GM10248 (cell line): ENCODE measurements around the gene CDH18.

Experiments used
- CTCF ChIA-PET: fragments of 300-600 bp; sonication (Branson Sonifier 250); formaldehyde crosslinking; extraction: SDS; loops from one replicate; lab custom pipeline; 2021; ENCODE audit warnings: antibody characterized with exemption; lab: Yijun Ruan, JAX
- POLR2A ChIA-PET: fragments of 350-650 bp; sonication (Branson Sonifier 250); formaldehyde crosslinking; extraction: SDS; loops from one replicate; lab custom pipeline; 2020; ENCODE audit warnings: antibody characterized with exemption; lab: Yijun Ruan, JAX
- DNase-seq: peaks from one replicate; pipeline ENCODE4 v3.0.0; 2012; ENCODE audit errors: extremely low spot score
- CTCF ChIP-seq: IDR thresholded peaks from 2 replicates; pipeline ENCODE4 v1.5.1; 2012; ENCODE audit warnings: mild to moderate bottlenecking, low read depth; ENCODE audit errors: extremely low read depth, missing control alignments, control extremely low read depth

Gene CDH18

GRCh38 chr5:19771174-19771835, 216.7 kb downstream of the CDH18 start:
- TF ChIP-seq CTCF, result no peak
- ChIA-PET POLR2A (no interaction called here), CTCF (no interaction called here)
- no peak for DNase-seq

DNA sequence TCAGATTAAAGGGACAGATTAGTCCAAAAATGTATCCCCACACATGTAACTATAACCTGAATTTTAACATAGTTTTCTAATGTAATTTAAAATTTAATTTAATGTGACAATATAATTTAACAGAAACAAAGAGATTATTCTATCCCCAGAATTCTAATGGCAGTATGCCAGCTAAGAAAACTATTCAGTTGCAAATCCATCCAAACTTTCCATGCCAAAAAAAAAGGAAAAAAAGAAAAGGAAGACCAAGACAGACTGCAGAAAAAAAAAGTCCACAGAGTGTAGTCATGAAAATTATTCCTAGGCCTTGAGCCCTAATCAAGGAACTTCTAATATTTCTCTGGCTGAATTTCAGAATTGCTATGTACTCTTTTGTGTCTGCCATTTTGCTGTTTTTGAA, 217.6 kb downstream of the CDH18 start:
- TF ChIP-seq CTCF, result no peak
- POLR2A ChIA-PET, result no interaction called here
- no peak for DNase-seq
- CTCF ChIA-PET, result no interaction called here

DNA sequence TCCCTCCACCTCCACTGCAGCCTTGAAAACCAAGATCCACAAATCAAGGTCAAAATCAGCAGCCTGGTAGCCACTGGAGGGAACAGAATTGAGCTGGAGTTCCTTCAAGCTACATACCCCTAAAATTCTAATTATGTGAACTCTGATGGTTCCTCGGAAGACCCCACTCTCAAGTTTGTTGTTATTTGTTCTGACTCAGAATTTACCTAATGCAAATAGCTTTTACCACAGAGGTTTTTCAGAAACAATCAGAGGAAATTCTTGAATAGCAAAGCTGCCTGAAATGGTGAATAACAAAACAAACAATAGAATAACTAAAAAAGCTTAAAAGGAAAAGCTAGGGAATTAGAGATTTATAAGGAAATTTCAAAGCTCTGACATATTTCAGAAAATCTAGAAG, 220.0 kb downstream of the CDH18 start:
- TF ChIP-seq CTCF, result no peak
- DNase-seq, result no peak
- ChIA-PET CTCF (interaction anchor here (0.7 kb wide), 1 partner anchor 22 kb away, joined by 3 read pairs; no protein-coding TSS in a partner anchor), POLR2A (no interaction called here)

DNA sequence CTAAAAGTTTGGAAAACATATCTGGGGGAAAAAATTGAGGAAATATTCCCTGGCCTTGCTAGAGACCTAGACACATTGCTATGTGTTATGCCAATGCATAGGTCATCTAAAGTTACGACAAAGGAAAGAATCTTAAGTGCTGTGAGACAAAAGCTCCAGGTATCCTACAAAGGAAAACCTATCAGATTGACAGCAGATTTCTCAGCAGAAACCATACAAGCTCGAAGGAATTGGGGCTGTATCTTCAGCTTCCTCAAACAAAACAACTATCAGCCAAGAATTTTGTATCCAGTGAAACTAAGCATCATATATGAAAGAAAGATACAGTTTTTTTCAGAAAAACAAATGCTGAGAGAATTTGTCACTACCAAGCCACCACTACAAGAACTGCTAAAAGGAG, 234.4 kb downstream of the CDH18 start:
- ChIA-PET CTCF (no interaction called here), POLR2A (no interaction called here)
- DNase-seq, result no peak
- no peak for TF ChIP-seq CTCF

- ChIA-PET CTCF (interaction anchor here (0.9 kb wide), 1 partner anchor 12 kb away, joined by 3 read pairs; no protein-coding TSS in a partner anchor), POLR2A (no interaction called here)
- DNase-seq, result no peak
- no peak for TF ChIP-seq CTCF
Observed at GRCh38 chr5:19751326-19751725, 236.7 kb downstream of the CDH18 start.

DNA sequence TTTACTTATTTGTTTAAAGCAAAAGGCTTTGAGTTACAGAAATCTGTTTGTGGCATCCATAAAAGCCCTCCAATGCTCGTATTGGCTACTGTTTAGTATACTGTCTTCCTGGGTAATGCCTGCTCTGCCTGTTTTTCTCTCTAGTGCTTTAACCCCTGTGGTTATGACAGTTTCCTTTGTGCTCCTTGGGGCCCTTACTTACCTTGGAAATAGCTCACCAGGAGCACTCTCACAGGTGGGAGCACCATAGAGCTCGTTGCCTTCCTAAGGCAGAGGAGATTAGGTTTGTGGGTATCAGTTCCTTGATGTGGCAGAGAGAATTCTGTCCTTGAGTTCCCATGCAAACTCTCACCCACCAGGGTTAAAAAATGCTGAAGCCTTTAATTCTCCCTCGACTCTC, 242.8 kb downstream of the CDH18 start:
- CTCF ChIA-PET, result no interaction called here
- no peak for DNase-seq
- POLR2A ChIA-PET, result no interaction called here
- no peak for TF ChIP-seq CTCF

- DNase-seq, result no peak
- no peak for TF ChIP-seq CTCF
- POLR2A ChIA-PET, result no interaction called here
- CTCF ChIA-PET, result interaction anchor here (1.2 kb wide), 1 partner anchor 12 kb away, joined by 3 read pairs; no protein-coding TSS in a partner anchor
Observed at GRCh38 chr5:19739671-19740070, 248.3 kb downstream of the CDH18 start.
